Mesendoderm (in vitro differentiated cells): ENCODE data around the gene SIAH2.

Experiments
- DNase-seq: peaks from one replicate; pipeline ENCODE4 v3.0.0; 2013
- H2AK5ac ChIP-seq: 2 replicates; pipeline ENCODE4 v1.6.1; 2013; ENCODE audit warnings: low read length, inconsistent platforms
- H2BK120ac ChIP-seq: 2 replicates; pipeline ENCODE4 v1.6.1; 2013; ENCODE audit warnings: low read depth, mild to moderate bottlenecking, low read length, moderate library complexity, mixed read lengths
- H2BK15ac ChIP-seq: replicated peaks from 2 replicates; pipeline ENCODE4 v1.6.1; 2013; ENCODE audit warnings: low read depth, mild to moderate bottlenecking, moderate library complexity
- H2BK5ac ChIP-seq: 2 replicates; pipeline ENCODE4 v1.6.1; 2013; ENCODE audit warnings: low read length, inconsistent platforms
- H3K18ac ChIP-seq: 2 replicates; pipeline ENCODE4 v1.6.1; 2013; ENCODE audit warnings: mild to moderate bottlenecking, low read length, mixed read lengths
- H3K23ac ChIP-seq: one replicate; pipeline ENCODE4 v1.6.1; 2013; ENCODE audit warnings: low read length
- H3K27ac ChIP-seq: 2 replicates; pipeline ENCODE4 v1.5.1; 2013; ENCODE audit warnings: low read depth, mild to moderate bottlenecking, inconsistent platforms, low read length, moderate library complexity
- H3K27me3 ChIP-seq: 2 replicates; pipeline ENCODE4 v1.6.1; 2013; ENCODE audit warnings: low read length, control low read depth, mild to moderate bottlenecking, inconsistent platforms; ENCODE audit not compliant: insufficient read depth, poor library complexity
- H3K36me3 ChIP-seq: 2 replicates; pipeline ENCODE4 v1.6.1; 2013; ENCODE audit warnings: low read length, inconsistent platforms; ENCODE audit not compliant: control insufficient read depth, insufficient read depth
- H3K4ac ChIP-seq: one replicate; pipeline ENCODE4 v1.6.1; 2013; ENCODE audit warnings: low read depth, mild to moderate bottlenecking, low read length, moderate library complexity
- H3K4me1 ChIP-seq: 2 replicates; pipeline ENCODE4 v1.6.1; 2013; ENCODE audit warnings: low read depth, low read length, inconsistent platforms; ENCODE audit not compliant: control insufficient read depth
- H3K4me2 ChIP-seq: 2 replicates; pipeline ENCODE4 v1.6.1; 2013; ENCODE audit warnings: low read length
- H3K4me3 ChIP-seq: 2 replicates; pipeline ENCODE4 v1.5.1; 2013; ENCODE audit warnings: mild to moderate bottlenecking, low read length
- H3K56ac ChIP-seq: one replicate; pipeline ENCODE4 v1.6.1; 2013; ENCODE audit warnings: low read length
- H3K79me1 ChIP-seq: 2 replicates; pipeline ENCODE4 v1.6.1; 2013; ENCODE audit warnings: low read length, inconsistent platforms
- H3K79me2 ChIP-seq: 2 replicates; pipeline ENCODE4 v1.6.1; 2013; ENCODE audit warnings: mild to moderate bottlenecking, low read length; ENCODE audit not compliant: control insufficient read depth, insufficient read depth
- H3K9ac ChIP-seq: 2 replicates; pipeline ENCODE4 v1.6.1; 2013; ENCODE audit warnings: low read length, inconsistent platforms
- H4K5ac ChIP-seq: one replicate; pipeline ENCODE4 v1.6.1; 2013; ENCODE audit warnings: low read length
- H4K8ac ChIP-seq: one replicate; pipeline ENCODE4 v1.6.1; 2013; ENCODE audit warnings: low read depth, mild to moderate bottlenecking, control low read depth, low read length, moderate library complexity
- WGBS: extraction: QIAGEN DNeasy Blood & Tissue Kit; methylation state at CpG from one replicate; pipeline ENCODE4 v1.1.7; 2013; ENCODE audit warnings: low lambda C conversion rate, missing lambda C conversion rate; ENCODE audit not compliant: insufficient coverage; ENCODE audit errors: extremely low coverage; 5-methylcytosine and 5-hydroxymethylcytosine counted together

The SIAH2 gene

DNA sequence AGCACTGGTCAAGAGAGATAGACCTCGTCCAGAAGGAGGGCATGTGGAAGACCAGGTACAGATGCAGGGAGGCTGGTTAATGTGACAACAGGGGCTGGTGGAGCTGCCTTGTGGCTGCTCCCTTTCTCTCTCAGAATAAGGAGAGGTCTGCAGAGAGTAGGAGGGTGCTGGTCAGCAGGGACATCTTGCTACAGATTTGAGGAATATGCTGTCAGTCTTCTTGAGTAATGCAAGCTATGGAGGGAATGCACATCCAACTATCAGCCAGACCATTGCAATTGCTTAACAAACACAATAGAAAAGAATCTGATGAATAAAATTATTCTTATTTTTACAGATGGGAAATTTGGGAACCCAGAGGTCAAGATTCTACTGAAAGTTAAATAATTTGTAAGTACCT lies 20.3 kb upstream of the SIAH2 start:
- no peak overlapping the region for H3K9ac ChIP-seq
- H2BK5ac ChIP-seq = no peak overlapping the region
- no peak overlapping the region for H3K4ac ChIP-seq
- no peaks in the 10 kb centered on the region for H3K4me1 ChIP-seq
- H4K8ac ChIP-seq = no peak overlapping the region
- H3K27ac ChIP-seq = no peak overlapping the region
- H2BK120ac ChIP-seq = no peak overlapping the region
- WGBS = no CpG with 5 or more reads among the region's 1 CpG
- no peaks in the 10 kb centered on the region for H3K79me1 ChIP-seq
- H3K18ac ChIP-seq = no peak overlapping the region
- H4K5ac ChIP-seq = no peak overlapping the region
- H3K27me3 ChIP-seq = no peaks in the 10 kb centered on the region
- no peak overlapping the region for H3K56ac ChIP-seq
- no peak overlapping the region for H2BK15ac ChIP-seq
- H2AK5ac ChIP-seq = no peak overlapping the region
- H3K36me3 ChIP-seq = no peaks in the 10 kb centered on the region
- DNase-seq = no peak
- no peak overlapping the region for H3K4me3 ChIP-seq
- H3K23ac ChIP-seq = no peak overlapping the region
- H3K4me2 ChIP-seq = no peak overlapping the region
- no peaks in the 10 kb centered on the region for H3K79me2 ChIP-seq

DNA sequence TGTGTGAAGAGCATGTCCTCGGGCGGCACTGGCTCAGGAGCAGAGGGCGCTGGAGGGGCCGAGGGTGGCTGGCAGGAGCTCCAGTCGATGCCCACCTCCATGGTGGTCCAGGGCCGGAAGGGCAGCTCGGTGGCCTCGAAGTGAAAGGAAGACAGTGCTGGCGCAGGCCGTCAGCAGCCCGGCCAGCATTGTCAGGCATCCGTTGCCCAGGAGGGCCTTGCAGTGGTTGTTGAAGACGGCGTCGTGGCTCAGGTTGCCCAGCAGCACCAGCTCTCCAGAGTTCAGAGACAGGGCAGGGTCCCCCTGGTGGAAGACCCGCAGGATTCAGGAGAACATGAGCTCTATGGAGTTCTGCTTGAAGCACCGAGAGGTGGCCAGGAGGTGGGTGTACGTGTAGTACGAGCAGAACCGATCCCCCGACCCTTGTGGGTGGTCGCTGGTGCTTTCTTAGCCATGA lies 16.5 kb upstream of the SIAH2 start:
- no peak overlapping the region for H2BK15ac ChIP-seq
- peak; percentile 83 for DNase-seq
- H3K4me3 ChIP-seq = no peak overlapping the region
- no peak overlapping the region for H2BK120ac ChIP-seq
- no peaks in the 10 kb centered on the region for H3K79me2 ChIP-seq
- H3K18ac ChIP-seq = no peak overlapping the region
- no peak overlapping the region for H2AK5ac ChIP-seq
- no peaks in the 10 kb centered on the region for H3K36me3 ChIP-seq
- H4K5ac ChIP-seq = no peak overlapping the region
- WGBS = no CpG with 5 or more reads among the region's 22 CpGs
- no peak overlapping the region for H3K4ac ChIP-seq
- H3K56ac ChIP-seq = no peak overlapping the region
- no peaks in the 10 kb centered on the region for H3K79me1 ChIP-seq
- no peak overlapping the region for H3K9ac ChIP-seq
- H3K4me1 ChIP-seq = no peaks in the 10 kb centered on the region
- no peak overlapping the region for H3K23ac ChIP-seq
- no peak overlapping the region for H2BK5ac ChIP-seq
- H3K27ac ChIP-seq = no peak overlapping the region
- no peak overlapping the region for H3K4me2 ChIP-seq
- H4K8ac ChIP-seq = no peak overlapping the region
- no peaks in the 10 kb centered on the region for H3K27me3 ChIP-seq

DNA sequence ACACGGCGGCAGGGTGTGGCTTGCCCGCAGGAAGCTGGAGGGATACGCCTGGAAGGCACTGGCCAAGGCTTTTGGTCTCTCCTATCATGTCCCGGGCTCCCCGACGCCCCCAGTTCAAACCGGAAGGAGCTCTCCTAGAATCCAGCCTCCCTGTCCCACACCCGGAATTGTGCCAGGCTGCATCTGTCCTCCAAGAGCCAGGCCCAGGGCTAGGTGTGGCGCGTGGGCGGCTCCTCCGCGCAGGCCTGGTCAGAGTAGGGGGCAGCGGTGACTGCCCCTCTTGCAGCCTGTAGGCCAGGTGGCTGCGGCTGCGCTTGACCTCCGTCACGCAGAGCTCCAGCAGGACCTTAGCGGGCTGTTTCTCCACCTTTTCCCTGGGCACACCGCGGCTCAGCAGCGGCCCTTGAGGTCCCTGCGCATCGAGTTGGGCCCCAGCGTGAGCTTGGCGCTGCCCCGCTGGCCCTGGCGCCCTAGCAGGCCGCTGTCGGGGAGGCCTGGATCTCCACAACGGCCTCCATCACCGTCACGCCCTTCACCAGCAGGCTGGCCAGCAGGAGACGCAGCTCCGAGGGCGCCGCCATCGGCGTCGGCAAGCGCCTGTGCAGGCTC lies 15.9 kb upstream of the SIAH2 start:
- DNase-seq = no peak

DNA sequence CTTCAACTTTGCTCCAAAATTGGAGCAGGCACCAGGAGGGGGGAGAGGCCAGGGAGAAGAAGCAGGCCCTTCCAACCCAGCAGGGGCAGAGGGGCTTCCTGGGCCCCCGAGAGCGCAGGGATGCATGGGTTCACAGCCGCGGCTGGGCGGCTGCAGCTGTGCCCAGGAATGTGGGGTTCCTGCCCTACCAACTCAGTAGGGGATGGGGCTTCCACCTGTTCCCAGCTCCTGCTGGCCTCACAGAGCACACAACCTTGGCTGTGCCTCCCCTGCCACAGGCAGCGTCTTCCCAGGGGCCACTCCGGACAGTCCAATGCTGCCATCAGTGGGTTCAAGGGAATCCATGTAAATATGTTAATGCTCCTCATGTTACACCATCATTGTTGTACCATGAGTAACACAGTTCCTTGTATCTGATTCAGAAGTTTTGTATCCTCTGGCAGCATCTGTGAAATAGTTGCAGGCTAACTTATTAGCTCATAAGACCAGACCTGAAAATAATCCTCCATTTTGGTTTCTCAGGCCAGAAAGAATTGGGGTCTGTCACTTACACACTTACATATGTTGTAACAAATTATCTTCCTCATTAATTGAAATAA lies 12.1 kb upstream of the SIAH2 start:
- Histone ChIP-seq H3K23ac (no peak overlapping the region), H3K4me2 (no peak overlapping the region), H3K79me1 (no peaks in the 10 kb centered on the region), H2BK120ac (no peak overlapping the region), H4K8ac (no peak overlapping the region), H3K9ac (no peak overlapping the region), H3K4me3 (no peak overlapping the region), H3K18ac (no peak overlapping the region), H2BK15ac (no peak overlapping the region), H2BK5ac (no peak overlapping the region), H3K27ac (no peak overlapping the region), H3K4me1 (no peaks in the 10 kb centered on the region), H2AK5ac (no peak overlapping the region), H3K4ac (no peak overlapping the region), H3K36me3 (no peaks in the 10 kb centered on the region), H3K79me2 (no peaks in the 10 kb centered on the region), H3K56ac (no peak overlapping the region), H4K5ac (no peak overlapping the region), H3K27me3 (no peaks in the 10 kb centered on the region)
- no CpG with 5 or more reads among the region's 7 CpGs for WGBS
- DNase-seq = no peak

More for the DNA sequence above, 15.9 kb upstream of the SIAH2 start:
- Histone ChIP-seq H4K8ac (no peak overlapping the region), H3K27ac (no peak overlapping the region), H3K4me3 (no peak overlapping the region), H2BK15ac (no peak overlapping the region), H2AK5ac (no peak overlapping the region), H2BK120ac (no peak overlapping the region), H4K5ac (no peak overlapping the region), H3K9ac (no peak overlapping the region), H3K4me1 (no peaks in the 10 kb centered on the region), H3K4ac (no peak overlapping the region), H3K79me2 (no peaks in the 10 kb centered on the region), H3K4me2 (no peak overlapping the region), H3K18ac (no peak overlapping the region), H3K79me1 (no peaks in the 10 kb centered on the region), H3K27me3 (no peaks in the 10 kb centered on the region), H3K56ac (no peak overlapping the region), H3K36me3 (no peaks in the 10 kb centered on the region), H2BK5ac (no peak overlapping the region), H3K23ac (no peak overlapping the region)
- no CpG with 5 or more reads among the region's 42 CpGs for WGBS

DNA sequence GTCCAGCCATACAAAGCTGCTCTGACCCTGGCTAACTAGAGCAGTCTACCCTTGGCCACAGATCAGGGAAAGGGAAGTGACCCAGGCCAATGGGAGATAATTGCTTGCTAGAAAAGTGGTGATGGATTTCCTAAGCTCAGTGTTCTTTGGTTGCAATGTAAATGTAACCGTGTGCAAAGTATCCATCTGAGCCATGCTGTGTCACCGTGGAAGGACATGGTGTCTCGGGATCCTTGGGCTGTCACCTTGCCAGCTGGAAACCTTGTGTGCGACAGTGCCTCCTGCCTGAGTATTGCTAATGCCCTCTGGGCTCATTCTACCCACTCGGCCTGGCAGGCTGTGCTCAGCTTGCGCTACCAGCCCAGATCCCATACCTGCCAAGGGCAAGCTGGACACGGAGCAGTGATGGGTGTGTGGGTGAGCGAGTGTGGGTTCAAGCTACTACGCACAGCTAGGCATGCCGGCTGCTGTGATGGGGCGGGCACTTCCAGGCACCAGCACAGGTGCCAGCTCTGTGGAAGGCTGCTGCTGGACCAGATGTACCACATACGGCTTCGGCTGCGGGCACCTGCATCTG lies 10.7 kb upstream of the SIAH2 start:
- Histone ChIP-seq H2BK5ac (no peak overlapping the region), H3K4ac (no peak overlapping the region), H3K79me1 (no peaks in the 10 kb centered on the region), H3K4me3 (no peak overlapping the region), H4K8ac (no peak overlapping the region), H3K4me1 (no peaks in the 10 kb centered on the region), H2BK15ac (no peak overlapping the region), H4K5ac (no peak overlapping the region), H3K36me3 (no peaks in the 10 kb centered on the region), H3K23ac (no peak overlapping the region), H2BK120ac (no peak overlapping the region), H3K4me2 (no peak overlapping the region), H3K27ac (no peak overlapping the region), H3K79me2 (no peaks in the 10 kb centered on the region), H3K56ac (no peak overlapping the region), H3K27me3 (no peaks in the 10 kb centered on the region), H3K9ac (no peak overlapping the region), H3K18ac (no peak overlapping the region), H2AK5ac (no peak overlapping the region)
- no peak for DNase-seq
- no CpG with 5 or more reads among the region's 14 CpGs for WGBS
